Natural killer cell (primary cell): ENCODE measurements around the gene NR4A2. TPM values are rescaled to one million over a fixed set of nuclear protein-coding genes. Genes with fewer than 3 reads are reported as not detected.

Experiments used
- ATAC-seq, 3 donors: fragments of 150-1000 bp in 2 of 3; fragments of 200-7000 bp in 1 of 3; cut with Tn5 transposase; 1 replicate in 1 of 3; 2 replicates in 2 of 3; pipeline ENCODE4 v1.10.0; 2021; ENCODE audit warnings: mild to moderate bottlenecking in 2 of 3, moderate library complexity in 2 of 3
- DNase-seq, 2 donors: peaks; one replicate each; pipeline versions ENCODE4 v3.0.0 to v3.0.0-alpha.2; 2013 to 2021; ENCODE audit warnings: mixed read lengths in 1 of 2
- H3K27ac ChIP-seq: one replicate; pipeline ENCODE4 v1.5.1; 2013; ENCODE audit warnings: mild to moderate bottlenecking, low read length
- H3K27me3 ChIP-seq: one replicate; pipeline ENCODE4 v1.6.1; 2013; ENCODE audit warnings: low read length; ENCODE audit not compliant: control insufficient read depth, insufficient read depth
- H3K36me3 ChIP-seq: one replicate; pipeline ENCODE4 v1.6.1; 2013; ENCODE audit warnings: low read length; ENCODE audit not compliant: control insufficient read depth, insufficient read depth
- H3K4me1 ChIP-seq: one replicate; pipeline ENCODE4 v1.6.1; 2013; ENCODE audit warnings: low read length; ENCODE audit not compliant: control insufficient read depth, insufficient read depth
- H3K4me3 ChIP-seq: one replicate; pipeline ENCODE4 v1.5.1; 2013; ENCODE audit warnings: low read length
- H3K9me3 ChIP-seq: one replicate; pipeline ENCODE4 v1.6.1; 2013; ENCODE audit warnings: low read length; ENCODE audit not compliant: control insufficient read depth, insufficient read depth
- H3K27ac Mint-ChIP-seq, 2 donors: one replicate each; pipeline ENCODE4 v1.8.0; 2022; ENCODE audit warnings: mild to moderate bottlenecking in 2 of 2, mixed read lengths in 2 of 2, moderate library complexity in 1 of 2
- H3K27me3 Mint-ChIP-seq, 2 donors: one replicate each; pipeline ENCODE4 v1.8.0; 2022; ENCODE audit warnings: low read depth in 2 of 2, mixed read lengths in 2 of 2
- H3K36me3 Mint-ChIP-seq: one replicate; pipeline ENCODE4 v1.8.0; 2022; ENCODE audit warnings: mixed read lengths
- H3K4me1 Mint-ChIP-seq, 2 donors: one replicate each; pipeline ENCODE4 v1.8.0; 2022; ENCODE audit warnings: mixed read lengths in 2 of 2
- H3K4me3 Mint-ChIP-seq: one replicate; pipeline ENCODE4 v1.8.0; 2022; ENCODE audit warnings: mild to moderate bottlenecking, moderate library complexity, mixed read lengths
- H3K9me3 Mint-ChIP-seq, 2 donors: one replicate each; pipeline ENCODE4 v1.8.0; 2022; ENCODE audit warnings: mixed read lengths in 2 of 2
- WGBS: methylation state at CpG from one replicate; pipeline ENCODE4 v1.1.7; 2013; ENCODE audit warnings: missing lambda C conversion rate; ENCODE audit not compliant: insufficient coverage; 5-methylcytosine and 5-hydroxymethylcytosine counted together
- intact Hi-C: fragments of 100-400 bp; cut with micrococcal nuclease; formaldehyde crosslinking; loops from one replicate; pipeline ENCODE4 v1.14.2; 2022
- total RNA-seq, 4 donors: library from RNA; stranded (reverse); fragments of 120-200 nt in 1 of 4; gene quantifications; one replicate each; pipeline versions ENCODE4 v1.2.3 to v1.2.4, GENCODE V29; 2013 to 2022
- TF ChIP-seq, protein P1 (sequence below): fragments of 200-600 bp; IDR thresholded peaks from one replicate; pipeline ENCODE4 v1.8.0; 2022; ENCODE audit warnings: antibody characterized with exemption

Gene NR4A2
- total RNA-seq, 3 donors from 2014 or later (not counting 1 experiment from before 2014, with no cell fraction given) = 163 to 316 (median 266) TPM

GRCh38 chr2:156317631-156318030 is 14.9 kb downstream of the NR4A2 start:
- no peak overlapping the region for H3K4me3 ChIP-seq
- peaks cover 75 to 87% of the 10 kb centered on the region in 2 donors for H3K27me3 Mint-ChIP-seq
- H3K36me3 ChIP-seq = no peaks in the 10 kb centered on the region
- intact Hi-C loops = no loop called here
- peaks cover 50% of the 10 kb centered on the region for H3K27me3 ChIP-seq
- 83% methylated on average over 2 of the region's 3 CpGs for WGBS
- H3K4me1 Mint-ChIP-seq = peaks cover 29 to 33% of the 10 kb centered on the region in 2 donors
- DNase-seq (no peak), ATAC-seq (no peak)
- no peaks in the 10 kb centered on the region for H3K36me3 Mint-ChIP-seq
- no peak overlapping the region for H3K4me3 Mint-ChIP-seq
- no peaks in the 10 kb centered on the region for H3K9me3 ChIP-seq
- peaks cover 32% of the 10 kb centered on the region for H3K4me1 ChIP-seq
- no peak overlapping the region for H3K27ac ChIP-seq
- TF ChIP-seq, protein P1, sequence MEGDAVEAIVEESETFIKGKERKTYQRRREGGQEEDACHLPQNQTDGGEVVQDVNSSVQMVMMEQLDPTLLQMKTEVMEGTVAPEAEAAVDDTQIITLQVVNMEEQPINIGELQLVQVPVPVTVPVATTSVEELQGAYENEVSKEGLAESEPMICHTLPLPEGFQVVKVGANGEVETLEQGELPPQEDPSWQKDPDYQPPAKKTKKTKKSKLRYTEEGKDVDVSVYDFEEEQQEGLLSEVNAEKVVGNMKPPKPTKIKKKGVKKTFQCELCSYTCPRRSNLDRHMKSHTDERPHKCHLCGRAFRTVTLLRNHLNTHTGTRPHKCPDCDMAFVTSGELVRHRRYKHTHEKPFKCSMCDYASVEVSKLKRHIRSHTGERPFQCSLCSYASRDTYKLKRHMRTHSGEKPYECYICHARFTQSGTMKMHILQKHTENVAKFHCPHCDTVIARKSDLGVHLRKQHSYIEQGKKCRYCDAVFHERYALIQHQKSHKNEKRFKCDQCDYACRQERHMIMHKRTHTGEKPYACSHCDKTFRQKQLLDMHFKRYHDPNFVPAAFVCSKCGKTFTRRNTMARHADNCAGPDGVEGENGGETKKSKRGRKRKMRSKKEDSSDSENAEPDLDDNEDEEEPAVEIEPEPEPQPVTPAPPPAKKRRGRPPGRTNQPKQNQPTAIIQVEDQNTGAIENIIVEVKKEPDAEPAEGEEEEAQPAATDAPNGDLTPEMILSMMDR = no peak
- no peak overlapping the region for H3K27ac Mint-ChIP-seq
- H3K9me3 Mint-ChIP-seq = no peaks in the 10 kb centered on the region

DNA sequence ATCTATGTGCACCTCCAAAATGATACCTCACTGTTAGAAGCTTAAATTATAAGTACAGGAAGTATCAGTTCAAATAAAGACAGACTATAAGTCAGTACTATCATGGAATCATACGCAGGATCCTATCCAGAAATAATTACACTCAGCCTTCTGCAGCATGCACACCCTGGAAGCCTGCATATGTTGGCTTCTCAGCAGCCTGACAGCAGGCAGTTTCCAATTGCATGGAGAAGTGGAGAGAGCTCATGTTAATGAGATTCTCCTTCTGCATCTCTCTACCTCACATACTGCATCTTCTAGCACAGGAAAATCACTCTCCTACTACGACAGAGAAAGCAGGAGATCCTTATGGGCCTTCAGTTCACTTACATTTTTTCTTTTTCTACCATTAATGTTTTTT is 20.5 kb downstream of the NR4A2 start:
- TF ChIP-seq, protein P1 = no peak
- no peaks in the 10 kb centered on the region for H3K9me3 Mint-ChIP-seq
- no peak overlapping the region for H3K27ac ChIP-seq
- 80% methylated on average over 2 of the region's 2 CpGs for WGBS
- no peak overlapping the region for H3K27ac Mint-ChIP-seq
- H3K4me1 Mint-ChIP-seq = no peaks in the 10 kb centered on the region
- DNase-seq = no peak
- no peaks in the 10 kb centered on the region for H3K9me3 ChIP-seq
- peaks cover 56 to 82% of the 10 kb centered on the region in 2 donors for H3K27me3 Mint-ChIP-seq
- H3K36me3 ChIP-seq = no peaks in the 10 kb centered on the region
- intact Hi-C loops = no loop called here
- no peaks in the 10 kb centered on the region for H3K4me1 ChIP-seq
- ATAC-seq = no peak
- no peaks in the 10 kb centered on the region for H3K36me3 Mint-ChIP-seq
- H3K4me3 Mint-ChIP-seq = no peak overlapping the region
- H3K4me3 ChIP-seq = no peak overlapping the region
- peaks cover 34% of the 10 kb centered on the region for H3K27me3 ChIP-seq

GRCh38 chr2:156310773-156311172 is 21.7 kb downstream of the NR4A2 start:
- no peaks in the 10 kb centered on the region for H3K9me3 Mint-ChIP-seq
- intact Hi-C loops = no loop called here

GRCh38 chr2:156309917-156310316 is 22.6 kb downstream of the NR4A2 start:
- ATAC-seq (no peak), DNase-seq (no peak)
- H3K27me3 ChIP-seq = peaks cover 32% of the 10 kb centered on the region
- H3K36me3 ChIP-seq = no peaks in the 10 kb centered on the region
- Mint-ChIP-seq H3K4me1 (no peaks in the 10 kb centered on the region), H3K27ac (no peak overlapping the region), H3K36me3 (no peaks in the 10 kb centered on the region), H3K27me3 (peaks cover 50 to 88% of the 10 kb centered on the region in 2 donors), H3K4me3 (no peak overlapping the region), H3K9me3 (no peaks in the 10 kb centered on the region)
- no peak overlapping the region for H3K27ac ChIP-seq
- H3K9me3 ChIP-seq = no peaks in the 10 kb centered on the region
- no peak overlapping the region for H3K4me3 ChIP-seq
- intact Hi-C loops = no loop called here
- no peaks in the 10 kb centered on the region for H3K4me1 ChIP-seq
- WGBS = 67% methylated on average over 1 of the region's 1 CpG
- TF ChIP-seq, protein P1 = no peak

More at GRCh38 chr2:156310773-156311172, 21.7 kb downstream of the NR4A2 start:
- H3K36me3 ChIP-seq = no peaks in the 10 kb centered on the region
- no peak overlapping the region for H3K27ac ChIP-seq
- H3K9me3 ChIP-seq = no peaks in the 10 kb centered on the region
- Mint-ChIP-seq H3K4me1 (no peaks in the 10 kb centered on the region), H3K4me3 (no peak overlapping the region), H3K27me3 (peaks cover 55 to 85% of the 10 kb centered on the region in 2 donors), H3K27ac (no peak overlapping the region), H3K36me3 (no peaks in the 10 kb centered on the region)
- TF ChIP-seq, protein P1 = no peak
- H3K27me3 ChIP-seq = peaks cover 40% of the 10 kb centered on the region
- no peaks in the 10 kb centered on the region for H3K4me1 ChIP-seq
- H3K4me3 ChIP-seq = no peak overlapping the region
- ATAC-seq (no peak), DNase-seq (no peak)
